K562 (cell line): ENCODE results near the gene MPIG6B. TPM values are rescaled to one million over a fixed set of nuclear protein-coding genes. Genes with fewer than 3 reads are reported as not detected.

Experiments
- BHLHE40 ChIP-seq: IDR thresholded peaks from 2 replicates; pipeline ENCODE4 v1.6.1; 2011; ENCODE audit warnings: low read length, improper control_type of control experiment
- CBX2 ChIP-seq: fragments of 200-600 bp; sonication (generic); IDR thresholded peaks from one replicate; pipeline ENCODE4 v1.6.1; 2012; ENCODE audit warnings: mild to moderate bottlenecking, low read length, inconsistent platforms; ENCODE audit not compliant: insufficient read depth, poor library complexity, severe bottlenecking
- CHCHD3 ChIP-seq: fragments of 250-450 bp; sonication (Bioruptor Pico); IDR thresholded peaks from 2 replicates; pipeline ENCODE4 v2.1.2; 2022; ENCODE audit warnings: mild to moderate bottlenecking
- DPF2 ChIP-seq: fragments of 450-650 bp; IDR thresholded peaks from 2 replicates; pipeline ENCODE4 v1.6.1; 2016
- ETV1 ChIP-seq: fragments of 450-650 bp; conservative IDR thresholded peaks from 2 replicates; pipeline ENCODE4 v1.6.1; 2016; ENCODE audit warnings: missing genetic modification characterization, control low read depth, low read depth, missing compliant biosample characterization
- FOXK1 ChIP-seq: sonication (generic); formaldehyde crosslinking; IDR thresholded peaks from 2 replicates; pipeline ENCODE4 v1.8.0; 2022; ENCODE audit warnings: missing genetic modification reagents, mild to moderate bottlenecking, borderline replicate concordance
- FOXO4 ChIP-seq: fragments of 450-650 bp; formaldehyde crosslinking; IDR thresholded peaks from 2 replicates; pipeline ENCODE4 v1.4.0; 2020; ENCODE audit warnings: mild to moderate bottlenecking, moderate library complexity
- HMG20B ChIP-seq: fragments of 250-450 bp; sonication (Bioruptor Pico); IDR thresholded peaks from 2 replicates; pipeline ENCODE4 v1.5.0; 2021; ENCODE audit warnings: mild to moderate bottlenecking
- LARP7 ChIP-seq: fragments of 450-650 bp; IDR thresholded peaks from 2 replicates; pipeline ENCODE4 v1.6.1; 2016
- NCOA6 ChIP-seq: fragments of 450-650 bp; IDR thresholded peaks from 2 replicates; pipeline ENCODE4 v1.6.1; 2017; ENCODE audit warnings: mild to moderate bottlenecking
- OTX1 ChIP-seq: fragments of 450-650 bp; formaldehyde crosslinking; IDR thresholded peaks from 2 replicates; pipeline ENCODE4 v1.4.0; 2022; ENCODE audit warnings: mild to moderate bottlenecking
- PHTF2 ChIP-seq: fragments of 250-450 bp; sonication (Bioruptor Pico); IDR thresholded peaks from 2 replicates; pipeline ENCODE4 v1.5.0; 2021; ENCODE audit warnings: mild to moderate bottlenecking
- POLR2G ChIP-seq: fragments of 200-400 bp; formaldehyde crosslinking; IDR thresholded peaks from 2 replicates; pipeline ENCODE4 v1.6.1; 2017; ENCODE audit warnings: low read depth, mild to moderate bottlenecking, antibody characterized with exemption, low read length, moderate library complexity
- RBFOX2 ChIP-seq: fragments of 200-400 bp; formaldehyde crosslinking; IDR thresholded peaks from 2 replicates; pipeline ENCODE4 v1.6.1; 2017; ENCODE audit warnings: low read depth, mild to moderate bottlenecking, low read length, moderate library complexity
- SMARCC2 ChIP-seq: fragments of 450-650 bp; IDR thresholded peaks from 2 replicates; pipeline ENCODE4 v1.6.1; 2017; ENCODE audit warnings: antibody characterized with exemption, moderate library complexity, mild to moderate bottlenecking, low read depth
- SPI1 ChIP-seq: IDR thresholded peaks from 2 replicates; pipeline ENCODE4 v1.6.1; 2011; ENCODE audit warnings: low read depth, low read length, control low read depth, borderline replicate concordance
- SRSF1 ChIP-seq: fragments of 200-400 bp; formaldehyde crosslinking; IDR thresholded peaks from 2 replicates; pipeline ENCODE4 v1.6.1; 2017; ENCODE audit warnings: mild to moderate bottlenecking, low read depth, low read length, moderate library complexity
- SRSF3 ChIP-seq: fragments of 200-400 bp; formaldehyde crosslinking; IDR thresholded peaks from 2 replicates; pipeline ENCODE4 v1.6.1; 2016; ENCODE audit warnings: mild to moderate bottlenecking, low read length, moderate library complexity; ENCODE audit not compliant: insufficient read depth
- TCF3 ChIP-seq: sonication (generic); formaldehyde crosslinking; IDR thresholded peaks from 2 replicates; pipeline ENCODE4 v1.4.0; 2020; ENCODE audit warnings: mild to moderate bottlenecking, missing genetic modification reagents
- ZNF140 ChIP-seq: fragments of 250-450 bp; sonication (Bioruptor Pico); IDR thresholded peaks from 2 replicates; pipeline ENCODE4 v1.8.0; 2021; ENCODE audit warnings: moderate library complexity, mild to moderate bottlenecking, inconsistent platforms
- ZNF717 ChIP-seq: fragments of 250-450 bp; sonication (Bioruptor Pico); IDR thresholded peaks from 2 replicates; pipeline ENCODE4 v1.5.0; 2021
- polyA plus RNA-seq, 8 experiments: library from polyadenylated mRNA; depleted of rRNA in 4 of 8; stranded (reverse) in 5 of 8; unstranded in 3 of 8; fragments of >200 nt; fragmentation: Nextera tagmentation in 2 of 8; fragmentation: Illumina TruSeq in 1 of 8; extraction: Ambion mirVana in 2 of 8; extraction: Trizol in 1 of 8; gene quantifications; 2 replicates each; pipeline versions ENCODE4 v1.2.1 to v1.2.3, GENCODE V29; 2011 to 2014; ENCODE audit warnings: inconsistent platforms in 1 of 8, missing spikeins in 1 of 8
- total RNA-seq, 7 experiments: library from RNA; depleted of rRNA in 6 of 7; stranded (reverse); fragments of >200 nt in 6 of 7; fragmentation: Illumina TruSeq in 2 of 7; extraction: Trizol in 2 of 7; gene quantifications; 2 replicates each; pipeline versions ENCODE4 v1.2.1 to v1.2.3, GENCODE V29; 2011 to 2021; ENCODE audit warnings: low replicate concordance in 1 of 7
- TF ChIP-seq, protein P1 (sequence below): sonication (generic); formaldehyde crosslinking; IDR thresholded peaks from 2 replicates; pipeline ENCODE4 v1.8.0; 2022; ENCODE audit warnings: mild to moderate bottlenecking, missing genetic modification reagents
- TF ChIP-seq, protein P2 (sequence below): sonication (generic); formaldehyde crosslinking; IDR thresholded peaks from 2 replicates; pipeline ENCODE4 v1.8.0; 2022; ENCODE audit warnings: mild to moderate bottlenecking, missing genetic modification reagents
- TF ChIP-seq, protein P3 (sequence below): fragments of 250-450 bp; sonication (Bioruptor Pico); IDR thresholded peaks from 2 replicates; pipeline ENCODE4 v1.9.0; 2021; ENCODE audit warnings: mild to moderate bottlenecking, inconsistent platforms

MPIG6B gene
- total and polyA plus RNA-seq, 9 of the 15 experiments (the other 6 are each of a cell fraction or from before 2014, with no cell fraction given): 0.11 to 1.2 (median 0.28) TPM; not detected in 1

DNA sequence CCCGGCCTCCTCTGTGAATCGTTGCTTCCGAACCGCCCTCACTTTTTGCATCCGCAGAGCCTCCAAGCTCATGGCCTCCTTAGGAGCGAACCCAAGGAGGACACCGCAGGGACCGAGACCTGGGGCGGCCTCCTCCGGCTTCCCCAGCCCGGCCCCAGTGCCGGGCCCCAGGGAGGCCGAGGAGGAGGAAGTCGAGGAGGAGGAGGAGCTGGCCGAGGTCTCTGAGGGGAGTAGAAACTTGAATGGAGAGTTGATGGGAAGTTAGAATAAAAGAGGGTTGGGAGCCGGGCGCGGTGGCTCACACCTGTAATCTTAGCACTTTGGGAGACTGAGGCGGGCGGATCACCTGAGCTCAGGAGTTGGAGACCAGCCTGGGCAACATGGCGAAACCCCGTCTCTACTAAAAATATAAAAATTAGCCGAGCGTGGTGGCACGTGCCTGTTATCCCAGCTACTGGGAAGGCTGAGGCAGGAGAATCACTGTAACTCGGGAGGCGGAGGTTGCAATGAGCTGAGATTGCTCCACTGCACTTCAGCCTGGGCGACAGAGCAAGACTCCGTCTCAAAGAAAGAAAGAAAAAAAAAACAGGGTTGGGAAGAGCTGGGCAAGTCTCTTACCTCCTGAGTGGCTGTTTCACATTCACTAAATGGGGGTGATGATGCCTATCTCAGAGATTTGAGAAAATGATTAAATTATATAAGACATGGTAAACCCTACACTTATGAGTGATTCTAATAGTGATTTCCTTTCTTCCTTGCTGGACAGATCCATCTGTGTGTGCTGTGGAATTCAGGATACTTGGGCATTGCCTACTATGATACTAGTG is 17.4 kb downstream of the MPIG6B start (continued):
- TF ChIP-seq, protein P1, sequence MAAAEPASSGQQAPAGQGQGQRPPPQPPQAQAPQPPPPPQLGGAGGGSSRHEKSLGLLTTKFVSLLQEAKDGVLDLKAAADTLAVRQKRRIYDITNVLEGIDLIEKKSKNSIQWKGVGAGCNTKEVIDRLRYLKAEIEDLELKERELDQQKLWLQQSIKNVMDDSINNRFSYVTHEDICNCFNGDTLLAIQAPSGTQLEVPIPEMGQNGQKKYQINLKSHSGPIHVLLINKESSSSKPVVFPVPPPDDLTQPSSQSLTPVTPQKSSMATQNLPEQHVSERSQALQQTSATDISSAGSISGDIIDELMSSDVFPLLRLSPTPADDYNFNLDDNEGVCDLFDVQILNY (CRISPR knock-in tag): 0 out of 2 replicates have a peak, but pooled peaks have one; percentile 9
- TF ChIP-seq POLR2G (peak; percentile 7; the same call in 1 of the 2 replicates), ZNF140 (peak; percentile 25; the same call in 1 of the 2 replicates), SRSF1 (0 out of 2 replicates have a peak, but pooled peaks have one; percentile 3), NCOA6 (no peak), RBFOX2 (peak; percentile 74; the same call in 1 of the 2 replicates), HMG20B (CRISPR knock-in tag) (peak; percentile 86; the same call in 1 of the 2 replicates), SRSF3 (peak; percentile 16; the same call in 1 of the 2 replicates), FOXK1 (CRISPR knock-in tag) (no peak), DPF2 (no peak), SPI1 (peak; percentile 61; the same call in 1 of the 2 replicates), ETV1 (no peak), CHCHD3 (CRISPR knock-in tag) (0 out of 2 replicates have a peak, but pooled peaks have one; percentile 60), FOXO4 (CRISPR knock-in tag) (no peak), CBX2 (no peak), BHLHE40 (peak; percentile 73), TCF3 (CRISPR knock-in tag) (no peak), OTX1 (CRISPR knock-in tag) (peak; percentile 5; the same call in 1 of the 2 replicates), ZNF717 (CRISPR knock-in tag) (peak; percentile 70; the same call in 1 of the 2 replicates), SMARCC2 (no peak; the same call in 1 of the 2 replicates), PHTF2 (CRISPR knock-in tag) (peak; percentile 7; the same call in 1 of the 2 replicates), LARP7 (0 out of 2 replicates have a peak, but pooled peaks have one; percentile 19)
- TF ChIP-seq, protein P2, sequence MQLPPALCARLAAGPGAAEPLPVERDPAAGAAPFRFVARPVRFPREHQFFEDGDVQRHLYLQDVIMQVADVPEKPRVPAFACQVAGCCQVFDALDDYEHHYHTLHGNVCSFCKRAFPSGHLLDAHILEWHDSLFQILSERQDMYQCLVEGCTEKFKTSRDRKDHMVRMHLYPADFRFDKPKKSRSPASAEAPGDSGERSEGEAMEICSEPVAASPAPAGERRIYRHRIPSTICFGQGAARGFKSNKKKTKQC: no peak
- TF ChIP-seq, protein P3, sequence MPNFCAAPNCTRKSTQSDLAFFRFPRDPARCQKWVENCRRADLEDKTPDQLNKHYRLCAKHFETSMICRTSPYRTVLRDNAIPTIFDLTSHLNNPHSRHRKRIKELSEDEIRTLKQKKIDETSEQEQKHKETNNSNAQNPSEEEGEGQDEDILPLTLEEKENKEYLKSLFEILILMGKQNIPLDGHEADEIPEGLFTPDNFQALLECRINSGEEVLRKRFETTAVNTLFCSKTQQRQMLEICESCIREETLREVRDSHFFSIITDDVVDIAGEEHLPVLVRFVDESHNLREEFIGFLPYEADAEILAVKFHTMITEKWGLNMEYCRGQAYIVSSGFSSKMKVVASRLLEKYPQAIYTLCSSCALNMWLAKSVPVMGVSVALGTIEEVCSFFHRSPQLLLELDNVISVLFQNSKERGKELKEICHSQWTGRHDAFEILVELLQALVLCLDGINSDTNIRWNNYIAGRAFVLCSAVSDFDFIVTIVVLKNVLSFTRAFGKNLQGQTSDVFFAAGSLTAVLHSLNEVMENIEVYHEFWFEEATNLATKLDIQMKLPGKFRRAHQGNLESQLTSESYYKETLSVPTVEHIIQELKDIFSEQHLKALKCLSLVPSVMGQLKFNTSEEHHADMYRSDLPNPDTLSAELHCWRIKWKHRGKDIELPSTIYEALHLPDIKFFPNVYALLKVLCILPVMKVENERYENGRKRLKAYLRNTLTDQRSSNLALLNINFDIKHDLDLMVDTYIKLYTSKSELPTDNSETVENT (CRISPR knock-in tag): no peak
